Body of pancreas (tissue), 4 donors: Measurements from ENCODE around the gene GRK1. TPM values are rescaled to one million over a fixed set of nuclear protein-coding genes. Genes with fewer than 3 reads are reported as not detected.

Experiments used
- ATAC-seq: fragments of 150-250 bp; one replicate; pipeline ENCODE4 v1.9.1; 2016
- DNase-seq, 4 donors: peaks; one replicate each; pipeline ENCODE4 v3.0.0-alpha.2; 2019
- H3K27ac ChIP-seq, 4 donors: fragments of 200-600 bp; sonication (generic); 1 replicate in 3 of 4; 2 replicates in 1 of 4; pipeline versions ENCODE4 v1.5.1 to v1.6.1; 2016 to 2019; ENCODE audit warnings: mild to moderate bottlenecking in 1 of 4, mixed read lengths in 1 of 4, moderate library complexity in 1 of 4
- H3K27me3 ChIP-seq, 2 donors: fragments of 200-600 bp; sonication (generic); one replicate each; pipeline ENCODE4 v1.6.0; 2016; ENCODE audit warnings: mild to moderate bottlenecking in 1 of 2
- H3K36me3 ChIP-seq, 2 donors: fragments of 200-600 bp; sonication (generic); replicated peaks in 1 of 2; 2 replicates each; pipeline ENCODE4 v1.5.1; 2016; ENCODE audit warnings: low read depth in 2 of 2; ENCODE audit not compliant: insufficient read depth in 1 of 2
- H3K4me1 ChIP-seq: fragments of 200-600 bp; sonication (generic); one replicate; pipeline ENCODE4 v1.6.0; 2016
- H3K4me3 ChIP-seq, 2 donors: fragments of 200-600 bp; sonication (generic); 1 replicate in 1 of 2; 2 replicates in 1 of 2; pipeline ENCODE4 v1.5.1; 2016 to 2019
- H3K9me3 ChIP-seq, 3 donors: fragments of 200-600 bp; sonication (generic); 1 replicate in 2 of 3; 2 replicates in 1 of 3; pipeline ENCODE4 v1.5.1; 2016
- POLR2A ChIP-seq, 3 donors: fragments of 450-650 bp; IDR thresholded peaks; one replicate each; pipeline ENCODE4 v1.6.1; 2016; ENCODE audit warnings: antibody characterized with exemption in 3 of 3, mild to moderate bottlenecking in 2 of 3
- WGBS, 2 donors: methylation state at CpG; one replicate each; pipeline ENCODE4 v1.1.5; 2017; 5-methylcytosine and 5-hydroxymethylcytosine counted together
- intact Hi-C: fragments of 100-400 bp; cut with DNase I; formaldehyde crosslinking; loops from one replicate; pipeline ENCODE4 v1.15.1; 2023
- total RNA-seq, 2 donors: library from RNA; depleted of rRNA; stranded (reverse); fragments of >200 nt; gene quantifications; one replicate each; pipeline ENCODE4 v1.1.0, GENCODE V29; 2016
- TF ChIP-seq, protein P1 (sequence below), 7 experiments: fragments of 450-650 bp in 4 of 7; fragments of 200-600 bp in 3 of 7; sonication (generic) in 3 of 7; IDR thresholded peaks; one replicate each; pipeline ENCODE4 v1.5.1; 2016 to 2019; ENCODE audit warnings: antibody characterized with exemption in 7 of 7

GRK1 gene
- total RNA-seq, 2 donors from 2014 or later, result not detected

DNA sequence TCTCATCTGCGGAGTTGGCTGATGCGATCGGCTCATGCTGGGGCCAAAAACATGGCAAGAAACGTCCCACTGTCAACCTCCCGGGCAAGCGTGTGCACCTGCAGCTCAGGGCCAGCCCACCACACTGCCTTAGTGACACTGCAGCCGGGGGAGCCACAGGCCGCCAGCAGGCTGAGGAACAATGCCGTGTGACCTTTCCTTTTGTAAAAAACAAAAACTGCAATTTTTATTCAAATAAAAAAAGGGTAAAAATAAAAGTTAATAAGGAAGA, 73.2 kb downstream of the GRK1 start:
- Histone ChIP-seq H3K4me3 (no peak overlapping the region), H3K4me1 (no peaks in the 10 kb centered on the region), H3K27ac (no peak overlapping the region), H3K9me3 (no peaks in the 10 kb centered on the region), H3K36me3 (no peaks in the 10 kb centered on the region), H3K27me3 (no peaks in the 10 kb centered on the region)
- DNase-seq (no peak), ATAC-seq (no peak)
- intact Hi-C loops, result no loop called here
- TF ChIP-seq, protein P1, sequence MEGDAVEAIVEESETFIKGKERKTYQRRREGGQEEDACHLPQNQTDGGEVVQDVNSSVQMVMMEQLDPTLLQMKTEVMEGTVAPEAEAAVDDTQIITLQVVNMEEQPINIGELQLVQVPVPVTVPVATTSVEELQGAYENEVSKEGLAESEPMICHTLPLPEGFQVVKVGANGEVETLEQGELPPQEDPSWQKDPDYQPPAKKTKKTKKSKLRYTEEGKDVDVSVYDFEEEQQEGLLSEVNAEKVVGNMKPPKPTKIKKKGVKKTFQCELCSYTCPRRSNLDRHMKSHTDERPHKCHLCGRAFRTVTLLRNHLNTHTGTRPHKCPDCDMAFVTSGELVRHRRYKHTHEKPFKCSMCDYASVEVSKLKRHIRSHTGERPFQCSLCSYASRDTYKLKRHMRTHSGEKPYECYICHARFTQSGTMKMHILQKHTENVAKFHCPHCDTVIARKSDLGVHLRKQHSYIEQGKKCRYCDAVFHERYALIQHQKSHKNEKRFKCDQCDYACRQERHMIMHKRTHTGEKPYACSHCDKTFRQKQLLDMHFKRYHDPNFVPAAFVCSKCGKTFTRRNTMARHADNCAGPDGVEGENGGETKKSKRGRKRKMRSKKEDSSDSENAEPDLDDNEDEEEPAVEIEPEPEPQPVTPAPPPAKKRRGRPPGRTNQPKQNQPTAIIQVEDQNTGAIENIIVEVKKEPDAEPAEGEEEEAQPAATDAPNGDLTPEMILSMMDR (IDR thresholded peaks at IDR 0.05), result no peak
- TF ChIP-seq POLR2A (IDR thresholded peaks at IDR 0.05), result no peak
- whole genome bisulfite sequencing, 2 donors, result 62 to 66% methylated on average over 6 to 9 of the region's 9 CpGs

DNA sequence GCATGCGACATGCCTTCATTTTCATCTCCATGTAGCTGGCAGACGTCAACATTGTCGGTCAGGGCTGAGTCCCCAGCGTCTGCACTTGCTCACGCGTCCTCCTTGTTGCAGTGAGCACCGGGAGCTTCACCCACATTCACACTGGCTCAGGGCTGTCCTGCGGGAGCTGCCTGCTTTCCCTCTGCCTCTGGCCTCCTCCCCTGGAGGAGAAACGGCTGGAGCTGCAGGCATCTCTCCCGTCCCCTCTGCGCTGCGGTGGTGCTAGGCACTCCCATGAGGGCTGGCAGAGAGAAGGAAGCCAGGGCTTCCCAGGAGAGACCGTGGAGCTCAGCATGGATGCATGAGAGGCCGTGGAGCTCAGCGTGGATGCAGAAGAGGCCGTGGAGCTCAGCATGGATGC, 73.6 kb downstream of the GRK1 start:
- DNase-seq (peak in 1 of 4 donors; percentile 5), ATAC-seq (no peak)
- Histone ChIP-seq H3K4me3 (no peak overlapping the region), H3K27ac (no peak overlapping the region), H3K9me3 (no peaks in the 10 kb centered on the region), H3K27me3 (no peaks in the 10 kb centered on the region), H3K4me1 (no peaks in the 10 kb centered on the region), H3K36me3 (no peaks in the 10 kb centered on the region)
- WGBS, 2 donors, result 68 to 72% methylated on average over 10 to 16 of the region's 16 CpGs
- TF ChIP-seq, protein P1 (IDR thresholded peaks at IDR 0.05), result no peak
- no peak for TF ChIP-seq POLR2A (IDR thresholded peaks at IDR 0.05)
- intact Hi-C loops, result no loop called here

DNA sequence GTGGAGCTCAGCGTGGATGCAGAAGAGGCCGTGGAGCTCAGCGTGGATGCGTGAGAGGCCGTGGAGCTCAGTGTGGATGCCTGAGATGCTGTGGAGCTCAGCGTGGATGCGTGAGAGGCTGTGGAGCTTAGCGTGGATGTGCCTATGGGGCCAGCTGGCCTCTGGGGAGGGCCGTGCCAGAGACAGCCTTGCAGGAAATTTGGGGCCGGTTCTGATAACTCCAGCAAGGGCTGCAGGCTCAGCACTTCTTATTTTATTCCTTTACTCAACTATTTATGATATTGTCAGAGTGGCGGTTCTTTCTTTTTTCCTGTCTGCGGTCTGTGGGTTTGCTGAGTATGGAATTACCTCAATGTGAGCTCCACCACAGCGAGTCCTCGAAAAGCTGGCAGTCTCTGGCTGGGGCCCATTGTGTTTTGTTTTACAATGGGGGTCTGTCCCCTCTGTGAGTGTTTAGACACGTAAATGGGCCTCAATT, 74.2 kb downstream of the GRK1 start:
- H3K27ac ChIP-seq, result no peak overlapping the region
- TF ChIP-seq, protein P1 (IDR thresholded peaks at IDR 0.05), result no peak
- no peak for TF ChIP-seq POLR2A (IDR thresholded peaks at IDR 0.05)
- H3K4me3 ChIP-seq, result no peak overlapping the region
- H3K36me3 ChIP-seq, result no peaks in the 10 kb centered on the region
- intact Hi-C loops, result no loop called here
- 57 to 70% methylated on average over 15 of the region's 15 CpGs for WGBS, 2 donors
- no peaks in the 10 kb centered on the region for H3K9me3 ChIP-seq
- no peaks in the 10 kb centered on the region for H3K27me3 ChIP-seq
- ATAC-seq (no peak), DNase-seq (peak in 2 of 4 donors; percentile 3 to 18)
- no peaks in the 10 kb centered on the region for H3K4me1 ChIP-seq

DNA sequence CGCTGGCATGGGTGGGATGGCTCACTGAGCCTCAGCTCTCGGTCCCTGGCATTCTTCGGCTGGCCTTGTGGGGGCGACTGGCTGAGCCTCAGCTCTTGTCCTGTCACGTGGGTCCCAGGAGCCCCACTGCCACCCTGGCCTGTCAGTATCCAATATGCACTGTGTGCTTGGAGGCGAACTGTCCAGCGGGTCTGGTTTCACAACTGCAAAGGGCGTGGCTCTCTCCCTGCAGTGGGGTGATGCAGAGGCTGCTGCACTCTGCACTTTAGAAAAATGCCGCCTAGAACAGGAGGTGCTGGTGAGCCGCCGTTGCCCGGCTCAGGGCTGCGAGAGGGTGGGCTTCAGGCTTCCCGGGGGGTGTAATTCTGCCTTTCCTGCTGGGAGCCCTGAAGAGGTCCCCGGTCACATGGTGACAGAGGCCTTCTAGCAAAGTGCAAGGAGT, 75.0 kb downstream of the GRK1 start:
- Histone ChIP-seq H3K4me3 (no peak overlapping the region), H3K27me3 (no peaks in the 10 kb centered on the region), H3K9me3 (no peaks in the 10 kb centered on the region), H3K36me3 (no peaks in the 10 kb centered on the region), H3K27ac (no peak overlapping the region), H3K4me1 (no peaks in the 10 kb centered on the region)
- TF ChIP-seq, protein P1 (IDR thresholded peaks at IDR 0.05), result peak in 1 of 7 experiments; percentile 7
- TF ChIP-seq POLR2A (IDR thresholded peaks at IDR 0.05), result no peak
- 30 to 35% methylated on average over 10 to 15 of the region's 15 CpGs for WGBS, 2 donors
- peak in 3 of 4 donors; percentile 18 to 60 (median 27) for DNase-seq
- intact Hi-C loops, result no loop called here
- ATAC-seq, result peak; percentile 45

DNA sequence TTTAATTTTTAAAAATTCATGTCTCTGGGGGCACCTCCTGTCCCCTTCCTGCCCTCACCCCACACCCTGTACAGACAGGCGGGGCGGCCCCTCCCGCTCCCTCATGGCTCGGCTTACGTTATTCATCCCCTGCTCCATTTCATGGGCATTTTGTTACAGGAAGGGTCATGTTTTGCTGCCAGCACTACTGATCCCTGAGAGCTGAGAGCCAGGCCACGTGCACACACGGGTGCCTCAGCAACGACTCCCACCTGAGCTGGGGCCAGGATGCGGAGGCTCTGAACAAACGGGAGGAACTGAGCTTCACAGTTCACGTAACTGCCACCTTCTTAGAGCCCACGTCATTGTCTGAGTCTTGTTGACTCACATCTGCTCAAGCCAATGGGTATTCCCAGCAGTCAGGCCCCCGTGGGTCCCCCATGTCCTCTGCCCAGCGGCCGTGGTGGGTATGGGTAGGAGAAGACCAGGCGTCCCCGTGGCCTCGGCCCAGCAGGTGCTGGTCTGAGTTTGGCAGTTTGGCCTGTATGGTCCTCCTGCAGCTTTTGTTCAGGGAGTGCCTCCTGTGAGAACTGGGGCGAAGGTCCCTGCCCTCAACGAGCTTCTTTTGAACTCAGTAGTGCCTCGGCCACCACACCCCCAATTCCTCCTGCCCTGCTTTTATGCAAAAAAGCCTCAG, 75.6 kb downstream of the GRK1 start:
- 58 to 67% methylated on average over 11 to 21 of the region's 21 CpGs for WGBS, 2 donors
- no peak overlapping the region for H3K27ac ChIP-seq
- peak in 1 of 4 donors; percentile 7 for DNase-seq
- no peaks in the 10 kb centered on the region for H3K9me3 ChIP-seq
- no peaks in the 10 kb centered on the region for H3K4me1 ChIP-seq
- no peak for ATAC-seq
- no peaks in the 10 kb centered on the region for H3K36me3 ChIP-seq
- H3K27me3 ChIP-seq, result no peaks in the 10 kb centered on the region
- intact Hi-C loops, result no loop called here
- no peak for TF ChIP-seq POLR2A (IDR thresholded peaks at IDR 0.05)
- TF ChIP-seq, protein P1 (IDR thresholded peaks at IDR 0.05), result no peak
- H3K4me3 ChIP-seq, result no peak overlapping the region
